Ishikawa (cell line): Measurements from ENCODE around the gene TMEM141.

Experiments
- CEBPB ChIP-seq: IDR thresholded peaks from 2 replicates; pipeline ENCODE4 v1.6.1; 2012
- EP300 ChIP-seq: IDR thresholded peaks from 2 replicates; pipeline ENCODE4 v1.6.1; 2012; ENCODE audit warnings: borderline replicate concordance
- RAD21 ChIP-seq: IDR thresholded peaks from 2 replicates; pipeline ENCODE4 v1.6.1; 2012; ENCODE audit warnings: low read depth
- TCF12 ChIP-seq: IDR thresholded peaks from 2 replicates; pipeline ENCODE4 v1.6.1; 2012; ENCODE audit warnings: low read depth
- TEAD4 ChIP-seq: IDR thresholded peaks from 2 replicates; pipeline ENCODE4 v1.6.1; 2012
- YY1 ChIP-seq: IDR thresholded peaks from 2 replicates; pipeline ENCODE4 v1.6.1; 2012; ENCODE audit warnings: low read depth
- ZBTB7A ChIP-seq: IDR thresholded peaks from 2 replicates; pipeline ENCODE4 v1.6.1; 2012; ENCODE audit warnings: low read depth
- TF ChIP-seq, protein P1 (sequence below): IDR thresholded peaks from 2 replicates; pipeline ENCODE4 v1.6.1; 2012

DNA sequence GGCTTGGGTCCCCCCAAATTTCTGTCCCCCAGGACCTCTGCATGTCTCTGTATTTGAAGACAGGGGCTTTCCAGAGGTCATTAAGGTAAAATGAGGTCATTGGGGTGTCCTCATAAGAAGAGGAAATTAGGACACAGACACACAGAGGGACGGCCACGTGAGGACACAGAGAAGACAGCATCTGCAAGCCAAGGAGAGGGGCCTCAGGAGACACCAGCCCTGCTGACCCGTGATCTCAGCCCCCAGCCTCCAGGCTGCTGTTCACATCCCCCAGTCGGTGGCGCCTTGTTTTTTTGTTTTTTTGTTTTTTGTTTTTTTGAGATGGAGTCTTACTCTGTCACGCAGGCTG lies 3.8 kb downstream of the TMEM141 start:
- TF ChIP-seq EP300 (no peak), TEAD4 (no peak), YY1 (no peak), ZBTB7A (no peak), TCF12 (no peak), CEBPB (no peak), RAD21 (no peak)
- TF ChIP-seq, protein P1, sequence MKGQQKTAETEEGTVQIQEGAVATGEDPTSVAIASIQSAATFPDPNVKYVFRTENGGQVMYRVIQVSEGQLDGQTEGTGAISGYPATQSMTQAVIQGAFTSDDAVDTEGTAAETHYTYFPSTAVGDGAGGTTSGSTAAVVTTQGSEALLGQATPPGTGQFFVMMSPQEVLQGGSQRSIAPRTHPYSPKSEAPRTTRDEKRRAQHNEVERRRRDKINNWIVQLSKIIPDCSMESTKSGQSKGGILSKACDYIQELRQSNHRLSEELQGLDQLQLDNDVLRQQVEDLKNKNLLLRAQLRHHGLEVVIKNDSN: no peak
